Progenitor cell of endocrine pancreas (in vitro differentiated cells): ENCODE measurements around the gene NECTIN1. TPM values are rescaled to one million over a fixed set of nuclear protein-coding genes. Genes with fewer than 3 reads are reported as not detected.

ENCODE experiments used
- DNase-seq: peaks from one replicate; pipeline ENCODE4 v3.0.0; 2021; ENCODE audit warnings: low spot score; ENCODE audit not compliant: unreplicated experiment
- H3K27ac Mint-ChIP-seq: 2 replicates; pipeline ENCODE4 v1.8.0; 2021; ENCODE audit warnings: mild to moderate bottlenecking, moderate library complexity, mixed read lengths
- H3K27me3 Mint-ChIP-seq: 2 replicates; pipeline ENCODE4 v1.8.0; 2021; ENCODE audit warnings: mixed read lengths
- H3K36me3 Mint-ChIP-seq: 2 replicates; pipeline ENCODE4 v1.8.0; 2022; ENCODE audit warnings: mixed read lengths; ENCODE audit not compliant: insufficient read depth
- H3K4me1 Mint-ChIP-seq: 2 replicates; pipeline ENCODE4 v1.8.0; 2021; ENCODE audit warnings: low read depth, mixed read lengths
- H3K4me3 Mint-ChIP-seq: 2 replicates; pipeline ENCODE4 v1.8.0; 2021; ENCODE audit warnings: low read depth, mild to moderate bottlenecking, moderate library complexity, mixed read lengths
- H3K9me3 Mint-ChIP-seq: 2 replicates; pipeline ENCODE4 v1.8.0; 2021; ENCODE audit warnings: low read depth, mixed read lengths
- total RNA-seq: library from RNA; stranded (reverse); gene quantifications from 2 replicates; pipeline ENCODE4 v1.2.1, GENCODE V29; 2021
- TF ChIP-seq, protein P1 (sequence below): fragments of 200-600 bp; sonication (generic); IDR thresholded peaks from one replicate; pipeline ENCODE4 v1.5.0; 2021; ENCODE audit warnings: antibody characterized with exemption, mild to moderate bottlenecking; ENCODE audit not compliant: unreplicated experiment

Gene NECTIN1
- total RNA-seq, 1 donor from 2014 or later = 42.1 TPM

- Mint-ChIP-seq H3K27me3 (peaks cover 19% of the 10 kb centered on the region), H3K36me3 (no peaks in the 10 kb centered on the region), H3K27ac (no peak overlapping the region), H3K4me3 (no peak overlapping the region), H3K9me3 (no peaks in the 10 kb centered on the region), H3K4me1 (peaks cover 4% of the 10 kb centered on the region)
- TF ChIP-seq, protein P1, sequence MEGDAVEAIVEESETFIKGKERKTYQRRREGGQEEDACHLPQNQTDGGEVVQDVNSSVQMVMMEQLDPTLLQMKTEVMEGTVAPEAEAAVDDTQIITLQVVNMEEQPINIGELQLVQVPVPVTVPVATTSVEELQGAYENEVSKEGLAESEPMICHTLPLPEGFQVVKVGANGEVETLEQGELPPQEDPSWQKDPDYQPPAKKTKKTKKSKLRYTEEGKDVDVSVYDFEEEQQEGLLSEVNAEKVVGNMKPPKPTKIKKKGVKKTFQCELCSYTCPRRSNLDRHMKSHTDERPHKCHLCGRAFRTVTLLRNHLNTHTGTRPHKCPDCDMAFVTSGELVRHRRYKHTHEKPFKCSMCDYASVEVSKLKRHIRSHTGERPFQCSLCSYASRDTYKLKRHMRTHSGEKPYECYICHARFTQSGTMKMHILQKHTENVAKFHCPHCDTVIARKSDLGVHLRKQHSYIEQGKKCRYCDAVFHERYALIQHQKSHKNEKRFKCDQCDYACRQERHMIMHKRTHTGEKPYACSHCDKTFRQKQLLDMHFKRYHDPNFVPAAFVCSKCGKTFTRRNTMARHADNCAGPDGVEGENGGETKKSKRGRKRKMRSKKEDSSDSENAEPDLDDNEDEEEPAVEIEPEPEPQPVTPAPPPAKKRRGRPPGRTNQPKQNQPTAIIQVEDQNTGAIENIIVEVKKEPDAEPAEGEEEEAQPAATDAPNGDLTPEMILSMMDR = no peak
- no peak for DNase-seq
Measured at GRCh38 chr11:119592642-119593041, 136.4 kb downstream of the NECTIN1 start.

DNA sequence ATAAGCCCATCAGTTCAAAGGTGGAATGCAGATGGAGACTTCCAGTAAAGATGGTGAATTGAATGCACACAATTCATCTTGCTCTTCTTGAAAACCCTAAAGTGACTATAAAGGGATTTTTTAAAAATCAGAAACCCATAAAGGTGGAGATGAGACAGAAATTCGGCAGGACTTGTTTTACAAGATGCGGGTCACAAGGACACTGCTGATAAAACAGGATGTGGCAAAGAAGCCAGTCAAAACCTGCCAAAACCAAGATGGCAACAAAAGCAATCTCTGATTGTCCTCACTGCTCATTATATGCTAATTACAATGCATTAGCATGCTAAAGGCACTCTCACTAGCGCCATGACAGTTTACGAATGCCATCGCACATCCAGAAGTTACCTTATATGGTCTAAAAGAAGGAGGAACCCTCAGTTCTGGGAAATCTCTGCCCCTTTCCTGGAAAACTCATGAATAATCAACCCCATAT, 137.1 kb downstream of the NECTIN1 start:
- TF ChIP-seq, protein P1 = no peak
- Mint-ChIP-seq H3K9me3 (no peaks in the 10 kb centered on the region), H3K4me1 (peaks cover 4% of the 10 kb centered on the region), H3K27me3 (peaks cover 15% of the 10 kb centered on the region), H3K4me3 (no peak overlapping the region), H3K27ac (no peak overlapping the region), H3K36me3 (no peaks in the 10 kb centered on the region)
- no peak for DNase-seq

DNA sequence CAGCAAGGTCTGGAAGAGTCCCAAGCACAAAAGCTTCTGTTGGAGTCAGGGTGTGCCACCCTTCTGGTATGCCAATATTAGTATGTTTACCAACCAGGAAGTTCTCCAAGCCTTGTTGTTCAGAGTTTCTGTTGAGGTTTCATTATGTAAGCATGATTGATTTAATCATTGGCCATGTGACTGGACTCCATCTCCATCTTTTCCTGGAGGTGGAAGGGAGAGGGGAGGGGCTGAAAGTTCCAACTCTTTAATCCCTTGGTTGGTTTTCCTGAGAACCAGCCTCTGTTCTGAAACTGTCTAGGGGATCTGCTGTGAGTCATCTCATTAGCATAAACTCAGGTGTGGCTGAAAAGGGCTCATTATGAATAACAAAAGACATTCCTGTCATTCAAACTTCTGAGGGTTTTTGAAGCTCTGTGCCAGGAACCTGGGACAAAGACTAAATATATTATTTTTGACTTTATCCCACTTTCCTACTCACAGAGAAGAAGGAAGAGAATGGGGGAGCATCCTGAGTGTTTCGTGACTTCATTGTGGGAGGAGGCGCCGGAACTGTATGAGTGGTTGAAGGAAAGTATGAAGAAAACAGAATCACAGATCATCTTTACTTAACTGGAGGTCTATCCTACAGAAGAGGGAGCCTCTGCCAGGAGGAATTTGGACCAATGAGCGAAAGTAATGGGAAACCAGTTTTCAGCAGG, 138.2 kb downstream of the NECTIN1 start:
- peaks cover 4% of the 10 kb centered on the region for H3K4me1 Mint-ChIP-seq
- no peaks in the 10 kb centered on the region for H3K9me3 Mint-ChIP-seq
- no peaks in the 10 kb centered on the region for H3K36me3 Mint-ChIP-seq
- DNase-seq = no peak
- no peak overlapping the region for H3K4me3 Mint-ChIP-seq
- peaks cover 21% of the 10 kb centered on the region for H3K27me3 Mint-ChIP-seq
- TF ChIP-seq, protein P1 = no peak
- peak overlapping the region; percentile 52 for H3K27ac Mint-ChIP-seq

GRCh38 chr11:119589001-119589400, 140.0 kb downstream of the NECTIN1 start:
- Mint-ChIP-seq H3K4me1 (peaks cover 7% of the 10 kb centered on the region), H3K4me3 (no peak overlapping the region), H3K27me3 (peaks cover 26% of the 10 kb centered on the region), H3K9me3 (no peaks in the 10 kb centered on the region), H3K36me3 (no peaks in the 10 kb centered on the region), H3K27ac (no peak overlapping the region)
- DNase-seq = no peak
- TF ChIP-seq, protein P1 = no peak
